SU-DHL-6 (cell line): ENCODE measurements around the gene RHEB.

Source experiments
- H2AFZ ChIP-seq: fragments of 200-600 bp; sonication (generic); 2 replicates; pipeline ENCODE4 v1.6.1; 2014; ENCODE audit warnings: low read depth, mild to moderate bottlenecking, moderate library complexity, mixed read lengths, antibody characterized with exemption, low read length; ENCODE audit not compliant: severe bottlenecking
- H3F3A ChIP-seq: fragments of 200-600 bp; shearing (Covaris generic); 2 replicates; pipeline ENCODE4 v1.6.0; 2016; ENCODE audit warnings: antibody characterized with exemption, mild to moderate bottlenecking; ENCODE audit not compliant: insufficient read depth
- H3K27ac ChIP-seq: fragments of 200-600 bp; sonication (generic); 2 replicates; pipeline ENCODE4 v1.5.1; 2016; ENCODE audit warnings: low read depth, mild to moderate bottlenecking, low read length, moderate library complexity, mixed read lengths
- H3K27me3 ChIP-seq: fragments of 200-600 bp; sonication (generic), shearing (Covaris generic); 2 replicates; pipeline ENCODE4 v1.6.0; 2014; ENCODE audit warnings: mild to moderate bottlenecking, low read length
- H3K36me3 ChIP-seq: fragments of 200-600 bp; sonication (generic); 2 replicates; pipeline ENCODE4 v1.6.1; 2014; ENCODE audit warnings: mild to moderate bottlenecking, low read length, mixed read lengths
- H3K4me2 ChIP-seq: fragments of 300-600, 200-600 bp; shearing (Covaris generic), sonication (generic); 2 replicates; pipeline ENCODE4 v1.6.0; 2014; ENCODE audit warnings: low read length, low read depth, mild to moderate bottlenecking; ENCODE audit not compliant: poor library complexity, severe bottlenecking
- H3K4me3 ChIP-seq: fragments of 200-600 bp; sonication (generic); 2 replicates; pipeline ENCODE4 v1.5.1; 2014; ENCODE audit warnings: antibody characterized with exemption, low read length, mild to moderate bottlenecking, mixed read lengths; ENCODE audit not compliant: insufficient read depth, poor library complexity, severe bottlenecking
- H3K79me2 ChIP-seq: fragments of 200-600 bp; sonication (generic); 2 replicates; pipeline ENCODE4 v1.6.1; 2014; ENCODE audit warnings: mild to moderate bottlenecking, low read length, moderate library complexity; ENCODE audit not compliant: insufficient read depth
- H3K9ac ChIP-seq: fragments of 200-600 bp; sonication (generic); 2 replicates; pipeline ENCODE4 v1.7.0; 2014; ENCODE audit warnings: mild to moderate bottlenecking, low read length
- H3K9me2 ChIP-seq: fragments of 200-600 bp; sonication (generic); replicated peaks from 2 replicates; pipeline ENCODE4 v1.6.1; 2014; ENCODE audit warnings: low read length; ENCODE audit not compliant: insufficient read depth
- H3K9me3 ChIP-seq: fragments of 200-600 bp; sonication (generic); 2 replicates; pipeline ENCODE4 v1.6.1; 2014; ENCODE audit warnings: low read length, mixed read lengths; ENCODE audit not compliant: insufficient read depth
- H4K20me1 ChIP-seq: fragments of 200-600 bp; sonication (generic); 2 replicates; pipeline ENCODE4 v1.6.1; 2014; ENCODE audit warnings: low read depth, mild to moderate bottlenecking, antibody characterized with exemption, low read length, moderate library complexity, mixed read lengths
- CTCF ChIP-seq: fragments of 200-600 bp; sonication (generic); IDR thresholded peaks from one replicate; pipeline ENCODE4 v1.5.1; 2017; ENCODE audit warnings: antibody characterized with exemption, mild to moderate bottlenecking, low read length, moderate library complexity; ENCODE audit not compliant: insufficient read depth, poor library complexity, severe bottlenecking
- EZH2phosphoT487 ChIP-seq: fragments of 200-600 bp; sonication (generic), shearing (Covaris generic); conservative IDR thresholded peaks from 2 replicates; pipeline ENCODE4 v1.6.1; 2018; ENCODE audit warnings: mild to moderate bottlenecking, antibody characterized with exemption, low read length, moderate library complexity, mixed read lengths

RHEB gene

DNA sequence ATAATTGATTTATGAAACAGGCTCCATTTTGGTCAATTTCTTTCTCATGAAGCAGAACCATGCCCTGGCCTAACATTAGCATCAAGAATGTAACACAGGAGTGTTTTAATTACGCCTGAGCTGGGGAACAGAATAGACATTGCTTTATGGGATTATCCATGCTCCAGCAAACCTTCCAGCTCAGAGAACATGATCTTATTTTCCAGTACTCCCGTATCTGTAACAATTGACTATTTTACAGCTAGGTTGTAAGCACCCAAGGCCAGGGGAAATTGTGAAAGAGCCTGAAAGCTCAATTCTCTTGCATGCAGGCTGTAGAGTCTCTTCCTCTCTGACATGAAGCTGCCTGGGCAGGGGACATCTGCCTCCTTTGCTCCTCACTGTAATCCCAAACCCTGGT lies 49.0 kb downstream of the RHEB start:
- no peak overlapping the region for H3K27ac ChIP-seq
- no peak overlapping the region for H3K4me3 ChIP-seq
- no peaks in the 10 kb centered on the region for H3K9me3 ChIP-seq
- H3K9me2 ChIP-seq = no peaks in the 10 kb centered on the region
- TF ChIP-seq CTCF (no peak), EZH2phosphoT487 (no peak)
- no peak overlapping the region for H3K4me2 ChIP-seq
- 0 out of 2 replicates have a peak, but pooled peaks cover 3% of the 10 kb centered on the region for H3K79me2 ChIP-seq
- H3K36me3 ChIP-seq = peaks cover 31% of the 10 kb centered on the region
- peaks cover 7% of the 10 kb centered on the region; the same call in 1 of the 2 replicates for H3F3A ChIP-seq
- H4K20me1 ChIP-seq = 0 out of 2 replicates have a peak, but pooled peaks cover 11% of the 10 kb centered on the region
- H3K27me3 ChIP-seq = no peaks in the 10 kb centered on the region
- H3K9ac ChIP-seq = no peak overlapping the region
- no peak overlapping the region for H2AFZ ChIP-seq

DNA sequence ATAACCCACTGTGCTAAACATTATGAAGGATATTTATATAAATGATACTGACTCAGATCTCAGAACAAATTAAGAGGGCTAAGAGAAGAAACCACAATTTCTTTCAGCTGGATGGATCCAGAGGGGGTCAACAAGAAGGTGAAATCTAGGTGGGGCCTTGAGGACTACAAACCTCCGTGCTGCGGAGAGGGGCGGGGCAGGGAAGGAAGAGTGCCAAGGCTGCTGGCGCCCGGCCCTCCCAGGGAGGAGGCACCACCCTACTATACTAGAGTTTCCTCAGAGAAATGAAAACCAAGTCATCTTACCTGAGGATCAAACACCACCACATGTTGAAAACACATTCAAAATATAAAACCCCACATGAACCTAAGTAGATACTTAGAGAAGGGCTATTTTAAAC lies 50.4 kb downstream of the RHEB start:
- Histone ChIP-seq H3F3A (peaks cover 7% of the 10 kb centered on the region; the same call in 1 of the 2 replicates), H3K9me2 (no peaks in the 10 kb centered on the region), H3K79me2 (no peaks in the 10 kb centered on the region), H4K20me1 (no peaks in the 10 kb centered on the region), H2AFZ (no peak overlapping the region), H3K9ac (no peak overlapping the region), H3K4me3 (no peak overlapping the region), H3K36me3 (peaks cover 34% of the 10 kb centered on the region), H3K9me3 (no peaks in the 10 kb centered on the region), H3K27me3 (no peaks in the 10 kb centered on the region), H3K27ac (no peak overlapping the region), H3K4me2 (no peak overlapping the region)
- no peak for TF ChIP-seq CTCF
- TF ChIP-seq EZH2phosphoT487 = no peak

DNA sequence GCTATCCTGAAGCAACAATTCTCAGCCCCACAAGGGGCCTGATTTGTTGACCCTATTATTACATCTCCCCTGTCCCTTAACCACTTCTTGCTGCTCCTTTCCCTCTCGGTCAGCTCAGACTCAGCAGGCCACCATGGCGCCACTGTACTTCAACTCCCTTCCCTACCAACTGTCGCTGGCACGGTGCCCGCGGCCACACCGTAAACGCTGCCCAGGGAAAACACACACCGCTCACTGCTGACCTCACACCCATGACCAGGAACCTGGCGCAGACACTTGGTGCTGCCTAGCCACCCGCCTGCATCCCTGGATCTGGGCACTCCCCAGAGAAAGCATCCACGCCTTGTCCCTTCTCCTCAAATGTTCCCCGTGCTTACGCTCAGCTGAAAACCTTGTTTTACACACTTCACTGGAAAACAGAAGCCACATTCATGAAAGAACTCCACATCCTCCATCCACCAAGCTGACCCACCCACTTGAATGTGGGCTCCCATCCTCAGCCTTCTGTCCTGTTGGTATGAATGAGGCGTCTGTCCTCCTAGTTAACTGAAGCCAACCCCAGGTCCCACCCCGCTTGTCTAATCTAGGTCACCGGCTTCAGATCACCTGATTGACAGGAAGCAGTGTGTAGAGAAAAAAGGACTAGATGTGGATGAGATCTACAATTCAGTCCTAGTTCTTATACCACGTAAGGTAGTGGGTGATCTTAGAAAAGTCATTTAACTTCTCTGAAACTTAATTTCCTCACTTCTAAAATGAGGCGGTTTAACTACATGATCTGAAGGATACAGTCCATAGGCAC lies 51.3 kb downstream of the RHEB start:
- no peaks in the 10 kb centered on the region for H3K9me2 ChIP-seq
- H3K4me2 ChIP-seq = no peak overlapping the region
- peaks cover 3% of the 10 kb centered on the region; the same call in 1 of the 2 replicates for H3F3A ChIP-seq
- H3K9me3 ChIP-seq = peaks cover 6% of the 10 kb centered on the region; the same call in 1 of the 2 replicates
- TF ChIP-seq EZH2phosphoT487 (no peak), CTCF (no peak)
- no peak overlapping the region for H2AFZ ChIP-seq
- H3K27me3 ChIP-seq = no peaks in the 10 kb centered on the region
- H3K36me3 ChIP-seq = peaks cover 39% of the 10 kb centered on the region
- no peak overlapping the region for H3K27ac ChIP-seq
- no peaks in the 10 kb centered on the region for H3K79me2 ChIP-seq
- no peaks in the 10 kb centered on the region for H4K20me1 ChIP-seq
- no peak overlapping the region for H3K9ac ChIP-seq
- no peak overlapping the region for H3K4me3 ChIP-seq
